HG03060 (cell line): ENCODE measurements around the gene C1QTNF9B.
A peak's percentile ranks its signal among the peaks of the same experiment; 100 is the strongest.

Experiments
- ATAC-seq: cut with Tn5 transposase; IDR thresholded peaks from one replicate; pipeline ENCODE4 v1.9.1; 2021; ENCODE audit warnings: low read depth, moderate number of reproducible peaks; ENCODE audit not compliant: unreplicated experiment

C1QTNF9B gene

DNA sequence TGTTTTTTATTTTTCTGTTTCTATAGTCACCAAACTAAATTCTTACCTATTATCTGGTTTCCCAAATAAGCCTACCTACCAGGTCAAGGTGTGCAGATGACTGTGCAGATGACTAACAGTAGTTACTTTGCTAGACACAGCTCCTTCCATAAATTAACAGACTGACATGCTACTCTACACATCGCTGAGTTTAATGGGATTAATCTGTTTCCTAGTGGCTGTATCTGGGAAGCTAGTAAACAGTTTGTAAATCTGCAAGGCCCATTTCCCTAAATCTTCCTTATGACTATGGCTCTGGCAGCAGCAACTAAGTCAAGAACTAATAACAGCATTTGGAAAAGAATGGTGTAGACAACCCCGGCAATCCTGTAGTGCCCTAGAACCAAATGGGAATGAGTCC is 36.0 kb downstream of the C1QTNF9B start:
- no peak for ATAC-seq

DNA sequence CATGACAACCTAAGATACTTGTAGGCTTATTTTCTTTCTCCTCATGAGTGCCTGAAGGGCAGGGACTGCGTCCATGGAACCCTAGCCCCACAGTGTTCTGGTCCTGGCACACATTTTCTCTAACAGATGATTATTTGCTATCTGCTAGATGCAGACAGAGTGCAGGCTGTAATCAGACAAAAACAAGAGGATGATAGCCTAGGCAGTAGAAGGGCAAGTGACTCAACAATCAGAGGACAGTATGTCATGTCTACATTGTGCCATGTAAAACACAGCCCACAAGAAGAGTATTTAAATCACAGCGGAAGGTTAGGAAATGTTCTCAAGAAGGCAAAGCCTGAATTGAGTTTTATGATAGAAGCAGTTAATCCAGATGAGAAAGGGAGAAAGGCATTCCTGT is 37.4 kb downstream of the C1QTNF9B start:
- ATAC-seq, result no peak

DNA sequence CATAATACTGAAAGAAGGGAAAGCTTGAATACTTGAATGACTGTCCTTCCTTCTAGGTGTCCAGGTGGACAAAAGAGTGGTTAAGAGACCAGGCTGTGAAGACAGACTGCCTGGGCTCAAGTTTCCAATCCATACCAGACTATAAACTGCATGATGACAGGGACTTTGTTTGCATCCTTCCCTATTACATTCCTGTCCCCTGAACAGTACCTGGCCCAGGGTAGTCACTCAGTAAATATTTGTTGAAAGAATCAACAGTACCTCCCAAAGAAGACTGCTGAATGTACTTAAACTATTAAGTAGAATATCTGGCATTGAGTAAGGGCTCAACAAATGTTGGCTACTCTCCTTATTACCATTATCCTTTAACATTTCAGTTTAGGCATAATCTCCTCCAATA is 37.8 kb downstream of the C1QTNF9B start:
- ATAC-seq, result no peak

DNA sequence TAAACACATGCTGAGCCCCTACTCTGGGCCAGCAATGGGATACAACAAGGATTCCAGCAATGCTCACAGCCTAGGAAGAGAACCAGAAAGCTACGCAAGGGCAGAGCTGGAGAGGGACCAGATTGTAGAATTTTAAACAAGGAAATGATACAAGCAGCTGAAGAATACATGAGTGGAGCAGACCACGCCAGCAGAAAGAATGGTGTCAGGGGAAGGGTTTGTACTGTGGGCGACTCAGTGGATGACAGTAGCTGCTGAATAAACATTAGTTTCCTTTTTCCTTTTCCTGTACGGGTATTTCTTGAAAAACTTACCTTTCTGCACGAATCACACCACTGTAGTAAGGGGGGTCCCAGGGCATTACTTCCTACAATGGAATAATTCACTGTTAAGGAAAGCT is 38.8 kb downstream of the C1QTNF9B start:
- ATAC-seq, result no peak

DNA sequence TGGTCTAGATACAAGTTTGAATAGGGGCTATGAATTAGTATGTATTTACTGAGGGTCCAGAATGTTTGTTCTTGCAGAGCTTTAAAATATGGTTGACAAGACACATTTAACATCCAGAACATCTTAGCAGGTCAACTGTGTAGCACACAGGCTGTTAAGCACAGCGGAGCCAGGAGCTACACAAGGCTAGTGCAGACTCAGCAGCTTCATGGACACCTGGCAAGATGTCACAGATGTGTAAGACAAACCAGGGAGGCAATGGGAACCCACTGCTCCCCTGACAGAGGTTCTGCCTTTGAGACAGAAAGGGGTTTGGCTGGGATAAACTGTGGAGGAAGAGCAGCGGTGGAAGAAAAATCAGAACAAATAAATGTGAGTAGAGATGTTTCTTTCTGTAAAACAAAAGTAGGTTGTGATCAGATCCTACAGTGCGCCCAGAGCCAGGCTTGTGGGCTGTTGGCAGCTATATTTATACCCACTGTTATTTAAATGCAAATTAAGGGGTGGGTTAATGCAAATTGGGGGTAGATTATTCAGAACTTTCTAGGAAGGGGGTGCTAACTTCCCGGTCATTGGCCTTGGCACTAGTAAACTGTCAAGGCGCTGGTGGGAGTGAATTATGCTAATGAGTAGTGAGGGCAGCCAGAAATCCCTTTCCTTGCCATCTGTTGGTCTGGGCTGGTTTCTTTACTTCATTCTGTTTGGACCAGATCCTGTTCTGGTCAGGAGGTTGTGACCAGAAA is 41.1 kb downstream of the C1QTNF9B start:
- ATAC-seq, result no peak

DNA sequence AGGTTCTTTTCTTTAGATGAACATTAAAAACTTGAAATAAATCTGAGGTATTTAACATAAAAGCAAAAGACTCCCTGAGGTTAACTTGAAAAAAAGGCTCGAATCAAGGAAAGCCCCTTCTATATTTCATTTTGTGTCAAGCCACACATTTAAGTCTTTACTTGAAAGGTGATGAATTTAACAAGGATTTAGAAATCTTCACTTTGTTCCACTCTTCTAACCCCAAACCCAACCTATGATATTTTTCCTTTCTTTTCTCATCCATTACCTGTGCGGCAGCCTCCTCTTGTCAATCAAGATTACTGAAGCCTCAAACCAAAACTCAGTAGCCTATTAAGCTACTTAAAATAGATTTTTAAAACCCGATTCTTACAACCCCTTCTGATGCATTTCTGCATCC is 41.9 kb downstream of the C1QTNF9B start:
- no peak for ATAC-seq

DNA sequence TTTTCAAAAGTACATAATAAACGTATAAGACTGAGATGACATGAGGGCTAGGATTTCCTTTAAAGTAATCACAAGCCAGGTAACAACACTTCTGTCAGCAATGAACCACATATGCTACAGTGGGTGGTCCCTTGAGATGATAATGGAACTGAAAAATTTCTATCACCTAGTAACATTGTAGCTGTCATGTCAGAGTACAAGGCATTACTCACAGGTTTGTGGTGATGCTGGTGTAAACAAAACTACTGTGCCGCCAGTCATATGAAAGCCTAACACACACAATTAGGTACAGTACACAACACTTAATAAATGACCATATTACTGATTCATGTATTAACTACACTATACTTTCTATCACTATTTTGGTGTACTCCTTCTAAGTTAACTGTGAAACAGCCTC is 45.0 kb downstream of the C1QTNF9B start:
- ATAC-seq, result no peak

DNA sequence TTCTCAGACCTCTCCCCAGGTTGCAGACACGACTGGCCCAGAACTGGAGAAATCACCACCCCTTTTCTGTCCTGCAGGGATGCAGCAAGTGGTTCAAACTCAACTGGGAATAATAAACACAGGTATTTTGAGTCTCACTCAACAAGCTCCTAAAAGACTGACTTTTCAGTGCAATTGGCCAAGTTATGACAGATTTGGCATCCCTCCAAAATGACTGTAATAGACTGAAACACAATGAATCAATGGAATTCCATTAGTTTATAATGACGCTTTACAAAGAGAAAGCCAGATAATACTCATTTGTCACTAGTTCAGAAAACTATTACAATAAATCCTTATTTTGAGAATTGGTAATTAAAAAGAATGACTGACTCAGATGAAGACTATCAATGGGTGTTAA is 46.2 kb downstream of the C1QTNF9B start:
- ATAC-seq, result no peak

DNA sequence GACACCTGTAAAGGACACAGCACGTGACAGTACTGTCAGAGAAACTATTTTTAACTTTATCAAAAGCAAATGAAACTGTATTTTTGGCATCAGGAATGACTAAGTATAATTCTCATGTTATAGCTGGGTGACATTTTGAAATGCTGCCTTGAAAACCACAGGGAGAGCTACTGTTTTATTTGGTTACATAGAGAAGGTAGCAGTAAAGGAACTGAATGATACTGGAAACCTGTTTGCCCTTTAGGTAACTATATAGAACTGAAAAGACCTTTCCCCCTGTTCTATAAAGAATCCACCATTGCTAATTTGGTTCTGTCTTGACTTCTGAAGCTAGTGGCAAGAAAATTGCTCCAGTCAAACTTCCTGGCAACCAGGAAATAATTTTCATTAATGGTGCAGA is 47.2 kb downstream of the C1QTNF9B start:
- no peak for ATAC-seq

DNA sequence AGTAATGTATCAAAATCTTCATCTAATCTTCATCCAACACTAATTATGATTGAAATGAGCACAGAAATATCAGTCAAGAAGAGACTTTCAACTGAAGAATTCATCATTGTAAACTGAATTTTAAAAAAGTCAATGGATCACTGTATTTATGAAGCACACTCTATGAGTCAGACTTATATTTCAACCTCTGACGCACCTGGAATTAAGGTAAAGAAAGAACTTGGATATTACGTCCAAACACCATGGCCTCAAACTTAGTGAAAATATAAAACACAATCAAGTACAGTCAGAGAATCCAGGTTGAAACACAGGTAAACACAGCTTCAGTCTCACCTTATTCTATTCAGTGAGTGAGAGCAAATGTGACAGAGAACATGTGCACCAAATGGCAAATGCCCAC is 47.6 kb downstream of the C1QTNF9B start:
- no peak for ATAC-seq

DNA sequence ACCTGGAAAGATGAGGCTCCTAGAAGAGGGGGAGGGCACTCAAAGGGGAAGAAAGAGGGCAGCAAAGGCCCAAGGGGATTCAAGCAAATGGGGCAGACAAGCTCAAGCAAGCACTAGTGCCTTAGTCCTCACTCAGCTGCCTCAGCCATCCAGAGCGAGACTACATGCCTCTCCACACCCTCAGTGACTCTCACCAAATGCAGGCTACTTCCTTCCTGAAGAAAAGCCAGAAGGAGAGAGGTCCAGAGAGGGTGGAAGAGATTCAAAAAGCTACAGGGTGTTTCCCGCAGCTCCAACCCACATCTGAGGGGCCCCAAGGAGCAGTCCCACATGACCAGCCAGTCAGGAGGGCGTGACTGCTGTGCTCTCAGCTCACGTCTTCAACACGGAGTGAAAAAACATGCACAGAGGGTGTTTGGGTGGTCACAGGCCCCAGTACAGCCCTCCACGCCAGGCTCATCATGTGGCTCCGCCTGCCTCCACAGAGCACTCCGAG is 48.6 kb downstream of the C1QTNF9B start:
- ATAC-seq, result no peak

DNA sequence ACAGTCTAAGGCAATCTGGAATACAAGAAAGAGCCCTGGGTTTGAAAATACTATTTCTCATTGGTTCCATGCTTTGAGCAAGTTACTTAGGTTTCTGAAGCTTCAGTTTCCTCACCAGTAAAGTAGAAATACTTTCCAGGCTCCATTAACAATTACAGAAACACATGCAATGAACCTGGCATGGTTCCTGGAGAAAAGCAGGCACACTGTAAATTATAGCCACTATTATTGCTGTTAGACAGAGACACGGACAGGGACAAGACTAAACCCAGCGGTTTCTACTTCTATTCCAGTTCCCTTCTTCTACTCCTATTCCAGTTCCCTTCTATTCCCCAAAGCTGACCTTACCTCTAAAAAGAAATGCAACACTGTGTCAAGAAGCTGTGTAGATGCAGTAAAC is 49.3 kb downstream of the C1QTNF9B start:
- no peak for ATAC-seq

DNA sequence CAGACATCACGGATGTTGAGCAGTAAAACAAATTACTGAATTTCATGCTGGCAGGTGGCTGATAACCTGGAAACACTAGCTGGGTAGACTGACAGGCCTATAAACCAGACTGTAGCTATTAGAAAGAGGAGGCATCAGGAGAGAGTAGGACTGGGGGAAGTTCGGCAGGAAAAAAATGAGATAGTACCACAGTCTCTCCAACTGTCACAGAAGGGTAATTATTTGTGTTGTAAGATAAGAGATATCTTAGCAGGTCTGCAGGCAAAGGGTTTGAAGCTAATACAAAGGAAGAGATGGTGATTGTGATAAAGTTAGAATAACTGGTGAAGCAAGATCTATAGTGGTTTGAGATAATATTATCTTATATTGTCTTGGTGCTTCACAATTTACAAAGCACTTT is 49.8 kb downstream of the C1QTNF9B start:
- no peak for ATAC-seq

DNA sequence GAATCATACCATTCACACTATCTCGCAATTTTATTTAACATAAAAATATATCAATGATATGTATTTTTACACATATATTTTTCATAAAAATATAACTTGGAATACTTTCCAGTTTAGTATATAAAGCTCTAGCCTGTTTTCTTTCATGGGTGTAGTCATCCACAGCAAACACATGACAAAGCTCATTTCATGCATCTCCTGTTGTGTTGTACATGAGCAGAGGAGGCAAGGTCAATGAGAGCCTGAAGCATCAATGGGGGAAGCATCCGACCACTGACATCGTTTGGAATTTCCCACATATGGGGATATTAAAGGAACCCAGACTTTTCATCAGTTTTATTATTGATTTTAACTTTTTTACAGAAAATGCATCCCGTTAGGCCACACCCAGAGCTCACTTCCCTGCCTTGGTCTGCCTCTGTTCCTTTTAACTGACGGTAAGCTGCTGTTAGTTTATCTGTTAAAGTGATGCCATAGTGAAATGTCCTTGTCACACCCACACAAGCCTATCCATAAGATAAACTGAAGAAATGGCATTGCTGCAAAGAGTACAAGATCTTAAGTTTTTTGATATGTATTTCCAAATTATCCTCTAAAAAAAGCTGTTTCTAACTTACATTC is 52.1 kb downstream of the C1QTNF9B start:
- peak; percentile 18 for ATAC-seq

DNA sequence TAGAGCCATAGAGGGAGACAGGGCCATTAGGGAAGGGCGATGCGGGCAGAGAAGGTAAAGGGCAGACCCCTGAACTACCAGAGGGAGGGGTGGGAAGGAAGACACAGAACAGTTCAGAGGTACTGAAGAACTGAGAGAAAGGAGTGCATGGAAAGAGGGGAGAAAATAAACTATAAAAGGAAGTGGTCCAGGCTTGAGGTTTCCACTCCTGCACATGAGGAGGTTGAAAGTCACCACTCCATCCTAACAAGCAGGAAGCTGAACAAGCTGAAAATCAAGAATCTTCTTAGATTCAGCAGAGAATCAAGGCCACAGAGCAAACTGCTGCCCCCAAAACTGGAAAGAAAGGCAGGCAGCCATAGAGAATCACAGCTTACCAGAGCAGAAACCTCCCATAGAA is 53.2 kb downstream of the C1QTNF9B start:
- no peak for ATAC-seq

DNA sequence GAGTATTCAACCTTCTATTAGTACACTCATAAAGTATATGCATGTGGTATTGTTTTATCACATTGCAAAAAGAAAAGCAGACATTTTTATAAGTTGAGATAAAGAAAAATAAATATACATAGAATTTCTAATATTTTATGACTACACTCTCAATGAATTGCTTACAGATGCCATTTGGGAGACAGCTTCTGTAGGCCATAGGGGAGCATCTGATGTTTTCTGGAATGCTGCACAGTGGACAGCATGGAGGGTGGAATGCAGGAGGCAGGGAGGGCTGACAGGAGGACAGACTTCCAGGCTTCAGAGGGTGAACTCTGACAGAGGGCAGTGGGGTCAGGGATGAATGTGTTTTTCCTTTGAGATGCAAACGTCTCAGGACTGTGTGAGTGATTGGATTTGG is 53.9 kb downstream of the C1QTNF9B start:
- no peak for ATAC-seq

DNA sequence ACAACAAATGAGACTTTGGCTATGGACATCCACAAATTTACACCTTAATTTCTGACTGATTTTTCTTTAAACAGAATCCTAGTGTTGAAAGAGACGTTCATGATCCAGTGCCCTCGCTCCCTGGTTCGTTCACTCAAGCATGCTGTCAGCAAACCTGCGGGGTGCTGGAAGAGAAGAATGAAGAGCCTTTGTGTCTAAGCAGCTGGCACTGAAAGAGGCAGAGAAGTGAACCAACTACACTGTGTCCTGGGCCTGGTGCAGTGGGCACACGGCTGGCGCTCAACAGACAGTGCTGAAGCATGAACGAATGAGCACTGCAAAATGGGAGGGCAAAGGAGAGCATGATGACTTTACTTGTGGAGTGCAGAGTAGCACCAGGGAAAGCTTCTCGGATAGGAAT is 54.9 kb downstream of the C1QTNF9B start:
- no peak for ATAC-seq
